ENCODE data around the gene LGR4. TPM values are rescaled to one million over a fixed set of nuclear protein-coding genes. Genes with fewer than 3 reads are reported as not detected.

The LGR4 gene
- total RNA-seq, 3 donors from 2014 or later = 81.9 to 185 (median 104) TPM

DNA sequence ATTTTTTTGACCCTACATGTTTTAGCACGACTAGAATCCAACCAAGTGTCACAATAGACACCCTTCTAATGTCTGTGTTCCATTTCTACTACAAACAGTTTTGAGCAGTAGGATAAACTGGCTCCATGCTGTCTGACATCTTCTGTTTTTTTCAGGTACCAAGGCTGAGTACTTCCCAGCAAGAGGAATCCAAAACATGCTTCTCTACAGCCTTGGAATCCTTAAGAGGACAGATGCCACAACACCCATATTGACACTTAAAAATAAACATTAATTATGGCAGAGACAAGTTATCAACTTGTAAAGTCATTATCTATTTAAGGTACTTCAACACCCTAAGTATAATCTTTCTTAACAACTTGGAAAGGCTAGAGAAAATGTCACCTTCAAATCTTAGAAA lies 54.2 kb downstream of the LGR4 start:
- intact Hi-C loops (cut with DNase I, micrococcal nuclease) = no loop called here
- DNase-seq = no peak
- no peaks in the 10 kb centered on the region for H3K36me3 ChIP-seq (ENCODE audit: low read depth)
- no peaks in the 10 kb centered on the region for H3K9me3 ChIP-seq
- ATAC-seq = no peak
- H3K4me1 ChIP-seq (ENCODE audit: low read depth) = peaks cover 12% of the 10 kb centered on the region
- TF ChIP-seq, protein P1, sequence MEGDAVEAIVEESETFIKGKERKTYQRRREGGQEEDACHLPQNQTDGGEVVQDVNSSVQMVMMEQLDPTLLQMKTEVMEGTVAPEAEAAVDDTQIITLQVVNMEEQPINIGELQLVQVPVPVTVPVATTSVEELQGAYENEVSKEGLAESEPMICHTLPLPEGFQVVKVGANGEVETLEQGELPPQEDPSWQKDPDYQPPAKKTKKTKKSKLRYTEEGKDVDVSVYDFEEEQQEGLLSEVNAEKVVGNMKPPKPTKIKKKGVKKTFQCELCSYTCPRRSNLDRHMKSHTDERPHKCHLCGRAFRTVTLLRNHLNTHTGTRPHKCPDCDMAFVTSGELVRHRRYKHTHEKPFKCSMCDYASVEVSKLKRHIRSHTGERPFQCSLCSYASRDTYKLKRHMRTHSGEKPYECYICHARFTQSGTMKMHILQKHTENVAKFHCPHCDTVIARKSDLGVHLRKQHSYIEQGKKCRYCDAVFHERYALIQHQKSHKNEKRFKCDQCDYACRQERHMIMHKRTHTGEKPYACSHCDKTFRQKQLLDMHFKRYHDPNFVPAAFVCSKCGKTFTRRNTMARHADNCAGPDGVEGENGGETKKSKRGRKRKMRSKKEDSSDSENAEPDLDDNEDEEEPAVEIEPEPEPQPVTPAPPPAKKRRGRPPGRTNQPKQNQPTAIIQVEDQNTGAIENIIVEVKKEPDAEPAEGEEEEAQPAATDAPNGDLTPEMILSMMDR (IDR thresholded peaks at IDR 0.05) = no peak
- no peak overlapping the region for H3K4me3 ChIP-seq

DNA sequence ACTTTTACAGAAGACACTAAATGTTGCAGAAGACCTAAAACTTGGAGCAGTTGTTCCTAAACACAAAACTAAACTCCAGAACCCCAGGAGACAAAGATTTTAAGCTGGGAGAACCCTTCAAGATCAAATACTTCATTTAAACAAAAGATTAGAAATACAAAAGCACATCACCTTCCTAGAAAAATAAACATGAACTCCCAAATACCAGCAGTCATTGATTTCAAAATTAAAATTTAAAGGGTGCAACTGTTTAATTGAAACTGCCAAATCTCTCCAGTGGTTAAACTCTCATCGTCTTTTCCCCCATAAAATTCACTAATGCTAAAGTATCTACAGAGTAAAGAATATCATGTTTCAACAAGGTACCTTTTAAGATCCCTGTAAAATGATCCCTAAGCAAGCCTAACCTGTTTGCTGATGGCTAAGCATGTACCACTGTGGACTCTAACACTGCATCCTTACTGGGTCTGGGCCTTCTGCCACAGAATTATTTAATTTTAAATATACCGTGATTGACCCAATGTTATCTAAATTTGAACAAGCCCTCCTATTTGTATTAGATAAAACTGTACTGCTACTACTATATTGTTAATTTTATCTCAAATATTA lies 55.9 kb downstream of the LGR4 start:
- no peaks in the 10 kb centered on the region for H3K9me3 ChIP-seq
- TF ChIP-seq, protein P1 (IDR thresholded peaks at IDR 0.05) = no peak
- ATAC-seq (no peak), DNase-seq (no peak)
- no peak overlapping the region for H3K4me3 ChIP-seq
- peaks cover 4% of the 10 kb centered on the region for H3K4me1 ChIP-seq (ENCODE audit: low read depth)
- intact Hi-C loops (cut with DNase I, micrococcal nuclease) = no loop called here
- no peaks in the 10 kb centered on the region for H3K36me3 ChIP-seq (ENCODE audit: low read depth)

DNA sequence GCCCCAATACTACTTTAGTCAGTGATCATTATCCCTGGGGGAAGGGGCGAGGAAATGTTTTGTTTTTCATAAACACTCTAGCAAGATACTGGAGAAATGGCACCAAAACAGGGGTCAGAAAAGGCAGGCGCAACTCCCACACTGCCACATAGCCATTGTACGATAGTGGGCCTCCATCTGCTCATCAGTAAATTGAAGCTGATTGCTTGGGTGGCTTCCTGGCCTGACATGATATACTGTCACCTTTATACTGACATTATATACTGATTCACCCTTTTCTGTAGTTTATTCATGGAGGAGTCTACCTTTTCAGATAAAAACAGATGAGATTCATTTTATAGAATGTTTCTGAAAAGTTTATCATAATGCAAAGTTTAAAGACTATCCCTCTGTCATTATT lies 57.9 kb downstream of the LGR4 start:
- ATAC-seq = no peak
- Histone ChIP-seq H3K9me3 (no peaks in the 10 kb centered on the region), H3K4me1 (ENCODE audit: low read depth) (no peaks in the 10 kb centered on the region), H3K4me3 (no peak overlapping the region), H3K36me3 (ENCODE audit: low read depth) (no peaks in the 10 kb centered on the region)
- intact Hi-C loops (cut with DNase I, micrococcal nuclease) = no loop called here
- DNase-seq = no peak
- TF ChIP-seq, protein P1 (IDR thresholded peaks at IDR 0.05) = no peak

DNA sequence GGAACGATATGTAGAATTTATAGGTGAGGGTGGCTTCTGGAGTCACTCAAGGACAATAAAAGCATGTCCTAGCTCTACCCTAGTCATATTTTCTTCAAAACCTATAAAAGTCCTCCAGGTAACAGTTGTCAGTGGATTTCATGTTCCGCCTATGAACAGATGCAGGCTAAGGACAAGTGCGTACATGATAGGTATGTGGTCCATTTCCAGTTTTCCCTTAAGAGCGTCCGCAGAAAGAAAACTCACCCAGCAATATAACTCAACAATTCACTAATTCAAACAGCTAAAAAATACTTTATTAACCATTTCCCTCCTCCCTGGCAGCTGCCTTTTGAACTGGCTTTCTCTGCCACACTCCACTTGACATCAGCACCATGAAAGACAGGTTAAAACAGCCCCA lies 59.4 kb downstream of the LGR4 start:
- intact Hi-C loops (cut with DNase I, micrococcal nuclease) = no loop called here
- DNase-seq = no peak
- Histone ChIP-seq H3K36me3 (ENCODE audit: low read depth) (no peaks in the 10 kb centered on the region), H3K9me3 (no peaks in the 10 kb centered on the region), H3K4me3 (no peak overlapping the region), H3K4me1 (ENCODE audit: low read depth) (no peaks in the 10 kb centered on the region)
- no peak for ATAC-seq
- TF ChIP-seq, protein P1 (IDR thresholded peaks at IDR 0.05) = no peak

DNA sequence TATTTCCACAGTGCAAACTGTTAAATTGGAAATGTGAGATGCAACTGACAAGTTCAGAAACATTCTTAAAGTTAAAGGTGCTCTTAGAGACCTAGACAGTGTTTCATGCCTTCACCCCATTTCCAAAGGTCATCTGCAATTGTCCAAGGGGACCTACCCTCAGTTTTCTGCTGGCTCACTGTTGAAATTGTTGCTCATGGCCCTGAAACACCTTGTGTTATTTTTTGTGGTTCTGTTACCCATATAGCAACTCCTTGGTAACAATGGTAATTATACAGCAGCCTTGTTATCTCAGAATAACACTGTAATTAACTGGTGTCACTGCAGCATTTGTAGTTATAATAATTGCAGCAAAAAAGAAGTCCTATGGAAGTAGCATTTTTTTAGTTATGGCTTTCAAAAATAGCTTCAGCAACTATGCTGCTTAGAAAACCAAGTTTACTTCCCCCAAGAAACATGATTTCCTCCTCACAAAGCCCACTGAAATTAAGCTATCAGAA lies 60.3 kb downstream of the LGR4 start:
- Histone ChIP-seq H3K9me3 (no peaks in the 10 kb centered on the region), H3K36me3 (ENCODE audit: low read depth) (no peaks in the 10 kb centered on the region), H3K4me3 (no peak overlapping the region), H3K4me1 (ENCODE audit: low read depth) (no peaks in the 10 kb centered on the region)
- ATAC-seq = no peak
- intact Hi-C loops (cut with DNase I, micrococcal nuclease) = no loop called here
- TF ChIP-seq, protein P1 (IDR thresholded peaks at IDR 0.05) = no peak
- no peak for DNase-seq

DNA sequence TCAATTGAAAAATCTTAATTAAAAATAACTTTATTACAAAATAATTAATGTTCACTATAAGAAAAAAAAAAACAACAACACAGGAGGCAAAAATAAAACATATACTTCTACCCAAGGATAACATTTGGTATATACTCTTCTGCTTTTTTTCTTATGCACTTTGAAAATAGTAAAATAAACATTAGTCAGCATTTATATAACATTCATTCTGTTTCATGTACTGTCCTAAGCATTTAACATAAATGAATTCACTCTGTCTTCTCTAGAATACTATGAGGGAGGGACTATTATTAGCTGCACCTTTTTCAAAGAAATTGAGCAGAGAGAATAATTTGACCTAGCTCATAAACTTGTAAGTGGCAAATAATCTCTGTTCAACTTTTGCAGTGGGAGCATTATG lies 61.3 kb downstream of the LGR4 start:
- intact Hi-C loops (cut with DNase I, micrococcal nuclease) = no loop called here
- H3K9me3 ChIP-seq = no peaks in the 10 kb centered on the region
- ATAC-seq = no peak

More for the DNA sequence above, 61.3 kb downstream of the LGR4 start:
- Histone ChIP-seq H3K36me3 (ENCODE audit: low read depth) (no peaks in the 10 kb centered on the region), H3K4me3 (no peak overlapping the region), H3K4me1 (ENCODE audit: low read depth) (no peaks in the 10 kb centered on the region)
- TF ChIP-seq, protein P1 (IDR thresholded peaks at IDR 0.05) = no peak
- no peak for DNase-seq

Measured in mucosa of descending colon (tissue), 3 donors.